ENCODE measurements around the gene PBX1. TPM values are rescaled to one million over a fixed set of nuclear protein-coding genes. Genes with fewer than 3 reads are reported as not detected.

PBX1 gene
- total RNA-seq, 6 experiments from 2014 or later, result 3.1 to 7.9 (median 6.9) TPM

DNA sequence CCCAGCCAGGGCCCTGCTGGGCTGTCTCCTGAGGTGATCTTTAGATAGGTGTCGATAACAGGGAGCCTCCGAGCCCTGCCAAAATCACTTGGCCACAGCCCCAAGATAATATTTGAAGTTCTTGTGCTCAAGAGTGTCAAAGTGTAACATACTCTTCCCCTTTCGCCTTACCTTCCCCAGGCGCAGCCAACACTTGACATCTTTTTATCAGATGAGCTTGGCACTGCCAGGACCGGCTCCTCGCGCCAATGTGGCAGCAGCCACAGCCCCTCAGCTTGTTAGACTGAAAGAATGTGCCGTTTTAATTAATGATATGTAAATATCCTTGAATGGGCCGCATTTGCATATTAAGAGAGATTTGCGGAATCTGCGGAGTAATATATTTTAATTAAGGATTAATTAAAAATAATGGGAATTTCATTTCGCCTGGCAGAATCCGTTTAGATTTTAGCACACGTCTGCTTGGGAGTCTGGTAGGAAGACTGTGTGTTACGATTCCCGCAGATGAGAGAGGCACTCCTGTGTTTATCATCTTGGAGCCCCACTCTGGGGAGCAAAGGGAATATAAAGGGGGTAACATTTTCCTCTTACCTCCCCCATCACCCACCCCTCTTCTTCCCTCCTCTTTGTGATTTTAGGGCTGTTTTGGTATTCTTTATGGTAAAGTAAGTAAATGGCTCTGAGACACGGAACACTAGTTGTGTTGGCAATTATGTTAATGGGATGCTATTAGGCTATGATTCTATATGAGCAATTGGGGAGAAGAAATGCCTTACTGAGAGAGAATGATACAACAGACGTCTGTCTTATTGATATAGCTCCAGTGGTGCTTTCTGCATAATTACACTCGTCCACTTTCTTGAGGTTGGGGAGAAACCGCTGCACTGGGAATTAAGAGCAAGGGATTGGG lies 109.8 kb downstream of the PBX1 start:
- H3K4me1 ChIP-seq, result peaks cover 0 to 10% (median 0%) of the 10 kb centered on the region in 4 donors
- no peaks in the 10 kb centered on the region for H3K27me3 ChIP-seq
- whole genome bisulfite sequencing (ENCODE audit: insufficient coverage, low coverage, low lambda C conversion rate, missing lambda C conversion rate), result 85% methylated on average over 20 of the region's 20 CpGs
- H3K36me3 ChIP-seq, result no peaks in the 10 kb centered on the region
- no peak for ATAC-seq
- no peak overlapping the region for H3K27ac ChIP-seq
- H3K4me3 ChIP-seq, result no peak overlapping the region
- no peaks in the 10 kb centered on the region for H3K9me3 ChIP-seq
- no peak for TF ChIP-seq POLR2A (IDR thresholded peaks at IDR 0.05)
- TF ChIP-seq, protein P1, sequence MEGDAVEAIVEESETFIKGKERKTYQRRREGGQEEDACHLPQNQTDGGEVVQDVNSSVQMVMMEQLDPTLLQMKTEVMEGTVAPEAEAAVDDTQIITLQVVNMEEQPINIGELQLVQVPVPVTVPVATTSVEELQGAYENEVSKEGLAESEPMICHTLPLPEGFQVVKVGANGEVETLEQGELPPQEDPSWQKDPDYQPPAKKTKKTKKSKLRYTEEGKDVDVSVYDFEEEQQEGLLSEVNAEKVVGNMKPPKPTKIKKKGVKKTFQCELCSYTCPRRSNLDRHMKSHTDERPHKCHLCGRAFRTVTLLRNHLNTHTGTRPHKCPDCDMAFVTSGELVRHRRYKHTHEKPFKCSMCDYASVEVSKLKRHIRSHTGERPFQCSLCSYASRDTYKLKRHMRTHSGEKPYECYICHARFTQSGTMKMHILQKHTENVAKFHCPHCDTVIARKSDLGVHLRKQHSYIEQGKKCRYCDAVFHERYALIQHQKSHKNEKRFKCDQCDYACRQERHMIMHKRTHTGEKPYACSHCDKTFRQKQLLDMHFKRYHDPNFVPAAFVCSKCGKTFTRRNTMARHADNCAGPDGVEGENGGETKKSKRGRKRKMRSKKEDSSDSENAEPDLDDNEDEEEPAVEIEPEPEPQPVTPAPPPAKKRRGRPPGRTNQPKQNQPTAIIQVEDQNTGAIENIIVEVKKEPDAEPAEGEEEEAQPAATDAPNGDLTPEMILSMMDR (IDR thresholded peaks at IDR 0.05), result no peak
- intact Hi-C loops (cut with DNase I), result no loop called here
- no peak for DNase-seq

DNA sequence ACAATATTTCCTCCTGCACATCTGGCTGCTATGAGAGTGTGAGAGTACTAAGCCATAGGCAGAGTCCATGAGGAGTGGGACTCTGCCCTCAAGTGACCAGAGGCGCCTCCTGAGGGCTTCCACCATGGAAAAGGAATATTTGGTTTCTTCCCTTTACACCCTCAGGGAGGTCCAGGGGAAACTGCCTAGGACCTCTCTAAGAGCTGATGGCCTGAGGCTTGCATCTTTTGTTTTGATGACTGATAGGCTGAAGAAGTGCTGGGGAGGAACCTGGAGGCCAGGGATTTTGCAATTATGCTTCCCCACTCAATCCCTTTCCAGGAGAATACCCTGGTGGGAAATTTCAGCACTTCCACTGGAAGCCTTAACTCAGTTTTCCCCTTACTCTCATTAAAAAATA lies 111.0 kb downstream of the PBX1 start:
- no peaks in the 10 kb centered on the region for H3K27me3 ChIP-seq
- H3K4me1 ChIP-seq, result peaks cover 0 to 10% (median 0%) of the 10 kb centered on the region in 4 donors
- no peaks in the 10 kb centered on the region for H3K9me3 ChIP-seq
- DNase-seq (no peak), ATAC-seq (no peak)
- H3K27ac ChIP-seq, result no peak overlapping the region
- no CpG with 5 or more reads among the region's 1 CpG for WGBS (ENCODE audit: insufficient coverage, low coverage, low lambda C conversion rate, missing lambda C conversion rate)
- no peak for TF ChIP-seq POLR2A (IDR thresholded peaks at IDR 0.05)
- TF ChIP-seq, protein P1 (IDR thresholded peaks at IDR 0.05), result no peak
- no peaks in the 10 kb centered on the region for H3K36me3 ChIP-seq
- intact Hi-C loops (cut with DNase I), result loop anchor here in 1 of 2 donors (10.0 kb wide), 1 partner anchor 115 kb away; no protein-coding TSS in a partner anchor
- no peak overlapping the region for H3K4me3 ChIP-seq

GRCh38 chr1:164670786-164671185 lies 111.8 kb downstream of the PBX1 start:
- H3K9me3 ChIP-seq, result no peaks in the 10 kb centered on the region
- intact Hi-C loops (cut with DNase I), result loop anchor here in 1 of 2 donors (10.0 kb wide), 1 partner anchor 114 kb away; no protein-coding TSS in a partner anchor
- TF ChIP-seq, protein P1 (IDR thresholded peaks at IDR 0.05), result no peak
- no peak for TF ChIP-seq POLR2A (IDR thresholded peaks at IDR 0.05)
- H3K4me1 ChIP-seq, result peaks cover 0 to 10% (median 0%) of the 10 kb centered on the region in 4 donors
- WGBS (ENCODE audit: insufficient coverage, low coverage, low lambda C conversion rate, missing lambda C conversion rate), result 81% methylated on average over 6 of the region's 6 CpGs
- no peak overlapping the region for H3K27ac ChIP-seq
- H3K27me3 ChIP-seq, result no peaks in the 10 kb centered on the region
- ATAC-seq (no peak), DNase-seq (no peak)
- no peak overlapping the region for H3K4me3 ChIP-seq
- no peaks in the 10 kb centered on the region for H3K36me3 ChIP-seq

GRCh38 chr1:164671323-164671965 lies 112.5 kb downstream of the PBX1 start:
- Histone ChIP-seq H3K36me3 (no peaks in the 10 kb centered on the region), H3K4me3 (no peak overlapping the region), H3K27me3 (no peaks in the 10 kb centered on the region), H3K4me1 (peaks cover 0 to 10% (median 0%) of the 10 kb centered on the region in 4 donors), H3K27ac (no peak overlapping the region), H3K9me3 (no peaks in the 10 kb centered on the region)
- 78% methylated on average over 6 of the region's 7 CpGs for WGBS (ENCODE audit: insufficient coverage, low coverage, low lambda C conversion rate, missing lambda C conversion rate)
- no peak for TF ChIP-seq POLR2A (IDR thresholded peaks at IDR 0.05)
- TF ChIP-seq, protein P1 (IDR thresholded peaks at IDR 0.05), result no peak
- intact Hi-C loops (cut with DNase I), result loop anchor here in 1 of 2 donors (10.0 kb wide), 1 partner anchor 113 kb away; no protein-coding TSS in a partner anchor
- DNase-seq (no peak), ATAC-seq (no peak)

Data from right lobe of liver (tissue), 6 donors.